Breast epithelium (tissue), 4 donors: ENCODE results near the gene NME3. TPM values are rescaled to one million over a fixed set of nuclear protein-coding genes. Genes with fewer than 3 reads are reported as not detected.

Experiments
- DNase-seq, 2 donors: peaks; one replicate each; pipeline ENCODE4 v3.0.0-alpha.2; 2019; ENCODE audit warnings: low spot score in 2 of 2
- H3K27ac ChIP-seq, 2 donors: fragments of 200-600 bp; sonication (generic) in 1 of 2; one replicate each; pipeline ENCODE4 v1.5.1; 2016 to 2019; ENCODE audit warnings: mild to moderate bottlenecking in 1 of 2
- H3K27me3 ChIP-seq, 2 donors: fragments of 200-600 bp; sonication (generic) in 1 of 2; one replicate each; pipeline versions ENCODE4 v1.5.1 to v1.6.0; 2017 to 2019; ENCODE audit warnings: control low read depth in 1 of 2, mild to moderate bottlenecking in 1 of 2
- H3K36me3 ChIP-seq: fragments of 200-600 bp; one replicate; pipeline ENCODE4 v1.5.1; 2019
- H3K4me1 ChIP-seq, 2 donors: fragments of 200-600 bp; sonication (generic); one replicate each; pipeline ENCODE4 v1.5.1; 2016 to 2019; ENCODE audit warnings: control low read depth in 1 of 2
- H3K4me3 ChIP-seq, 3 donors: fragments of 200-600 bp; sonication (generic); 1 replicate in 2 of 3; 2 replicates in 1 of 3; pipeline ENCODE4 v1.5.1; 2016 to 2019; ENCODE audit warnings: mild to moderate bottlenecking in 3 of 3, moderate library complexity in 2 of 3
- H3K9me3 ChIP-seq, 2 donors: fragments of 200-600 bp; sonication (generic) in 1 of 2; one replicate each; pipeline ENCODE4 v1.5.1; 2016 to 2019; ENCODE audit warnings: control low read depth in 1 of 2
- POLR2A ChIP-seq: fragments of 450-650 bp; IDR thresholded peaks from one replicate; pipeline ENCODE4 v1.6.1; 2016; ENCODE audit warnings: antibody characterized with exemption, mild to moderate bottlenecking, moderate library complexity
- POLR2AphosphoS5 ChIP-seq, 3 donors: sonication (generic); formaldehyde crosslinking; IDR thresholded peaks; one replicate each; pipeline ENCODE4 v1.6.1; 2017; ENCODE audit warnings: antibody characterized with exemption in 3 of 3
- intact Hi-C: fragments of 100-400 bp; cut with DNase I; formaldehyde crosslinking; loops from one replicate; pipeline ENCODE4 v1.15.1; 2023; ENCODE audit warnings: low total_unique reads
- total RNA-seq, 3 donors: library from RNA; depleted of rRNA; stranded (reverse); fragments of >200 nt; gene quantifications; one replicate each; pipeline ENCODE4 v1.1.0, GENCODE V29; 2016
- TF ChIP-seq, protein P1 (sequence below), 3 donors: fragments of 450-650 bp; IDR thresholded peaks; one replicate each; pipeline ENCODE4 v1.5.1; 2016 to 2017; ENCODE audit warnings: antibody characterized with exemption in 3 of 3, mild to moderate bottlenecking in 3 of 3, moderate library complexity in 3 of 3

The NME3 gene
- total RNA-seq, 3 donors from 2014 or later, result 86.6 to 119 (median 115) TPM

- DNase-seq, result no peak
- Histone ChIP-seq H3K9me3 (no peaks in the 10 kb centered on the region), H3K4me3 (no peak overlapping the region), H3K36me3 (no peaks in the 10 kb centered on the region), H3K4me1 (no peaks in the 10 kb centered on the region), H3K27me3 (no peaks in the 10 kb centered on the region), H3K27ac (no peak overlapping the region)
- no peak for TF ChIP-seq POLR2A
- TF ChIP-seq, protein P1, sequence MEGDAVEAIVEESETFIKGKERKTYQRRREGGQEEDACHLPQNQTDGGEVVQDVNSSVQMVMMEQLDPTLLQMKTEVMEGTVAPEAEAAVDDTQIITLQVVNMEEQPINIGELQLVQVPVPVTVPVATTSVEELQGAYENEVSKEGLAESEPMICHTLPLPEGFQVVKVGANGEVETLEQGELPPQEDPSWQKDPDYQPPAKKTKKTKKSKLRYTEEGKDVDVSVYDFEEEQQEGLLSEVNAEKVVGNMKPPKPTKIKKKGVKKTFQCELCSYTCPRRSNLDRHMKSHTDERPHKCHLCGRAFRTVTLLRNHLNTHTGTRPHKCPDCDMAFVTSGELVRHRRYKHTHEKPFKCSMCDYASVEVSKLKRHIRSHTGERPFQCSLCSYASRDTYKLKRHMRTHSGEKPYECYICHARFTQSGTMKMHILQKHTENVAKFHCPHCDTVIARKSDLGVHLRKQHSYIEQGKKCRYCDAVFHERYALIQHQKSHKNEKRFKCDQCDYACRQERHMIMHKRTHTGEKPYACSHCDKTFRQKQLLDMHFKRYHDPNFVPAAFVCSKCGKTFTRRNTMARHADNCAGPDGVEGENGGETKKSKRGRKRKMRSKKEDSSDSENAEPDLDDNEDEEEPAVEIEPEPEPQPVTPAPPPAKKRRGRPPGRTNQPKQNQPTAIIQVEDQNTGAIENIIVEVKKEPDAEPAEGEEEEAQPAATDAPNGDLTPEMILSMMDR (IDR thresholded peaks at IDR 0.05), result no peak
- TF ChIP-seq POLR2AphosphoS5 (IDR thresholded peaks at IDR 0.05), result no peak
- intact Hi-C loops, result no loop called here
Measured at GRCh38 chr16:1754204-1754603, 17.1 kb downstream of the NME3 start.

- no peaks in the 10 kb centered on the region for H3K36me3 ChIP-seq
- H3K4me3 ChIP-seq, result no peak overlapping the region
- DNase-seq, result no peak
Measured at GRCh38 chr16:1752853-1753252, 18.5 kb downstream of the NME3 start.

DNA sequence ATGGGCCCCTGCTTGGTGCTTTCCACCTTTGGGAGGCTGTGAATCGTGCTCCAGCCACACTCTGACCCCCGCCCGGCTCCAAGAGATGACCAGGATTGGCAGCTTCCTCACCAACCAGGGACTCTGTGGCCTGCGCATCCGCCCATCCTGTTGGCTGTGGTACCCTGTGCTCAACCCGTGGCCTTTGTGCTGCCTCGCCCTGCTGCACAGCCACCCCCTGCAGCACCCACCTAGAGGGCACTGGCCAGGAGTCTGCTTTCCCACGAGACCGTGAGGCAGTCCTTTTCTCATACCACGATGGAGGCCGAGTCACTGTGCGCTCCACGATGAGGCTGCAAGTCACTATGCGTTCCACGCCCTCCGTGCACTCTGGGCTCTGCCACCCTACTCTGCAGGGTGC lies 19.4 kb downstream of the NME3 start:
- no peaks in the 10 kb centered on the region for H3K36me3 ChIP-seq
- intact Hi-C loops, result no loop called here
- H3K27ac ChIP-seq, result no peak overlapping the region
- no peak for TF ChIP-seq POLR2A
- TF ChIP-seq, protein P1 (IDR thresholded peaks at IDR 0.05), result no peak
- TF ChIP-seq POLR2AphosphoS5 (IDR thresholded peaks at IDR 0.05), result no peak
- no peaks in the 10 kb centered on the region for H3K27me3 ChIP-seq
- no peaks in the 10 kb centered on the region for H3K9me3 ChIP-seq
- no peak overlapping the region for H3K4me3 ChIP-seq
- no peak for DNase-seq
- no peaks in the 10 kb centered on the region for H3K4me1 ChIP-seq

More at GRCh38 chr16:1752853-1753252, 18.5 kb downstream of the NME3 start:
- intact Hi-C loops, result no loop called here
- Histone ChIP-seq H3K27ac (no peak overlapping the region), H3K9me3 (no peaks in the 10 kb centered on the region), H3K27me3 (no peaks in the 10 kb centered on the region), H3K4me1 (no peaks in the 10 kb centered on the region)
- TF ChIP-seq POLR2AphosphoS5 (IDR thresholded peaks at IDR 0.05) (no peak), POLR2A (no peak)
- TF ChIP-seq, protein P1 (IDR thresholded peaks at IDR 0.05), result no peak

DNA sequence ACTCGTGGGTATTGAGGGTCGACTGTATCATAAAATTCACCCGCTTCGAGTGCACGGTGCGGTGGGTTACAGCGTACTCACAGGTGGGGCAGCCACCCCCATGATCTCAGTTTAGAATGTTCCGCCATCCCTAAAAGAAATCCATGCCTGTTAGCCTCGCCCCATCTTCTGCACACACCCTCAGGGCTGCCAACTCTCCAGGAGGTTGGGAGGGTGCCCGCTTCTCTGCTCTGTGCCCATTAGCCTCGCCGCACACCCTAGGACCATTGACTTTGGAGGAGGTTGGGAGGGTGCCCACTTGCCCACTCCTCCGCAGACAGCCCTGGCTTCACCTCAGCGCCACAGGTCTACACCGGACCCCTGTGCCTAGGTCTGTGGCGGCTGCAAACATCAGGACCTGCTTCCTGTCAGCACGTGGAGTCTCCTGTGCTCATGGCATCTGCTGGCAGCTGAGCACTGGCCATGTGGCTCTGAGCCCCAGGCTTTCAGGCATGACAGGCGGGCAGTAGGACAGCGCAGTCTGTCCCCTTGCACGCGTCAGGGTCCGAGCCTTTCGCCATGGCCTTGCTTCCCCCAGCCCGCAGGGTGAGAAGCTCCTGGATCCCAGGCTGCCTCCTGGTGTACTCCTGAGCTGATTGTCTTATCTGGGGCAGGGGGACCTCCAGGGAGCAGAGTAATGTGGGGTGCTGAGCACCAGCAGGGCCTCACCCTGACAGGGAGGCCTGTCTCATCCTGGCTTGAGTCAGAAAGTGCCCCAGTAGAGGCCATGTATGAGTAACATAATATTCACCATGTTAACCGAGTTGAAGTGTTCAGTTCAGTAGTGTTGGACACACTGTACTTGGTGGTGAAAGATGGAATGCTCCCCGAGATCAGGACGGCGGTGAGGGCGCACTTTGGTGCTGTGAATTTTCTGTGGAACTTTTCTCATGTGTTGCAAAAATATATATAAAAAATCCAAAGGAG lies 21.9 kb downstream of the NME3 start:
- DNase-seq, result no peak
- Histone ChIP-seq H3K4me3 (no peak overlapping the region), H3K9me3 (no peaks in the 10 kb centered on the region), H3K36me3 (no peaks in the 10 kb centered on the region), H3K27ac (no peak overlapping the region), H3K27me3 (no peaks in the 10 kb centered on the region), H3K4me1 (no peaks in the 10 kb centered on the region)
- TF ChIP-seq POLR2AphosphoS5 (IDR thresholded peaks at IDR 0.05), result no peak
- intact Hi-C loops, result no loop called here

GRCh38 chr16:1747934-1748333 lies 23.4 kb downstream of the NME3 start:
- Histone ChIP-seq H3K4me1 (no peaks in the 10 kb centered on the region), H3K27ac (no peak overlapping the region), H3K4me3 (no peak overlapping the region), H3K36me3 (no peaks in the 10 kb centered on the region), H3K9me3 (no peaks in the 10 kb centered on the region), H3K27me3 (no peaks in the 10 kb centered on the region)
- TF ChIP-seq, protein P1 (IDR thresholded peaks at IDR 0.05), result no peak
- DNase-seq, result no peak
- intact Hi-C loops, result no loop called here
